OCI-LY1 (cell line): ENCODE measurements around the gene ERGIC1.

Experiments used
- CTCF ChIP-seq: fragments of 200-600 bp; sonication (generic), shearing (Covaris generic); IDR thresholded peaks from 2 replicates; pipeline ENCODE4 v1.5.1; 2017; ENCODE audit warnings: mild to moderate bottlenecking, antibody characterized with exemption, low read length, moderate library complexity, mixed read lengths
- EZH2 ChIP-seq: fragments of 200-600 bp; sonication (generic), shearing (Covaris generic); IDR thresholded peaks from 2 replicates; pipeline ENCODE4 v1.8.0; 2017; ENCODE audit warnings: borderline replicate concordance, mixed run types, mild to moderate bottlenecking, antibody characterized with exemption, low read length, moderate library complexity, mixed read lengths

- no peak for TF ChIP-seq CTCF
- TF ChIP-seq EZH2, result no peak
Measured at GRCh38 chr5:172857982-172858381, 23.9 kb downstream of the ERGIC1 start.
